HEK293 (cell line): Measurements from ENCODE around the gene PLAC1.

Source experiments
- CTCF ChIA-PET: fragments of 350-600 bp; formaldehyde crosslinking; extraction: SDS; loops from one replicate; lab custom pipeline; 2021; ENCODE audit warnings: antibody characterized with exemption; lab: Yijun Ruan, JAX
- POLR2A ChIA-PET: fragments of 300-600 bp; formaldehyde crosslinking; extraction: SDS; loops from one replicate; lab custom pipeline; 2020; ENCODE audit warnings: antibody characterized with exemption, inconsistent platforms; lab: Yijun Ruan, JAX
- H3K27ac ChIP-seq: fragments of 200-500 bp; sonication (Bioruptor generic); 2 replicates; pipeline ENCODE4 v1.5.1; 2014; ENCODE audit warnings: low read depth, low read length, control low read depth, inconsistent platforms; ENCODE audit errors: extremely low read depth
- H3K36me3 ChIP-seq, 2 experiments: fragments of 200-500 bp in 1 of 2; sonication (Bioruptor generic) in 1 of 2; 1 replicate in 1 of 2; 2 replicates in 1 of 2; pipeline ENCODE4 v1.5.1; 2014 to 2017; ENCODE audit warnings: inconsistent platforms in 2 of 2, low read length in 2 of 2; ENCODE audit not compliant: control insufficient read depth in 2 of 2, insufficient read depth in 1 of 2
- H3K4me1 ChIP-seq: fragments of 200-500 bp; sonication (Bioruptor generic); 2 replicates; pipeline ENCODE4 v1.5.1; 2014; ENCODE audit warnings: mild to moderate bottlenecking, low read length, inconsistent platforms; ENCODE audit not compliant: control insufficient read depth, insufficient read depth
- H3K4me3 ChIP-seq: 2 replicates; pipeline ENCODE4 v1.5.1; 2011; ENCODE audit warnings: low read depth, mild to moderate bottlenecking, control low read depth, low read length, moderate library complexity
- H3K9me3 ChIP-seq: fragments of 200-500 bp; sonication (Bioruptor generic); 2 replicates; pipeline ENCODE4 v1.5.1; 2014; ENCODE audit warnings: low read depth, low read length, inconsistent platforms; ENCODE audit not compliant: control insufficient read depth, insufficient read depth
- INSM2 ChIP-seq: fragments of 450-650 bp; formaldehyde crosslinking; IDR thresholded peaks from 2 replicates; pipeline ENCODE4 v1.5.1; 2016; ENCODE audit warnings: missing biosample characterization, missing genetic modification characterization
- KLF8 ChIP-seq: fragments of 450-650 bp; formaldehyde crosslinking; IDR thresholded peaks from 2 replicates; pipeline ENCODE4 v1.5.1; 2016; ENCODE audit warnings: missing biosample characterization, missing genetic modification characterization
- SP2 ChIP-seq: fragments of 450-650 bp; formaldehyde crosslinking; IDR thresholded peaks from 2 replicates; pipeline ENCODE4 v1.5.1; 2016; ENCODE audit warnings: missing biosample characterization, missing genetic modification characterization
- YY2 ChIP-seq: fragments of 450-650 bp; formaldehyde crosslinking; IDR thresholded peaks from 2 replicates; pipeline ENCODE4 v1.5.1; 2016; ENCODE audit warnings: missing biosample characterization, missing genetic modification characterization
- ZBTB6 ChIP-seq: fragments of 450-650 bp; formaldehyde crosslinking; IDR thresholded peaks from 2 replicates; pipeline ENCODE4 v1.5.1; 2017; ENCODE audit warnings: missing biosample characterization, missing genetic modification characterization
- ZBTB7A ChIP-seq: fragments of 450-650 bp; formaldehyde crosslinking; IDR thresholded peaks from 2 replicates; pipeline ENCODE4 v1.5.1; 2016; ENCODE audit warnings: low read depth, missing biosample characterization, missing genetic modification characterization
- ZNF23 ChIP-seq: fragments of 450-650 bp; formaldehyde crosslinking; IDR thresholded peaks from 2 replicates; pipeline ENCODE4 v1.5.1; 2016; ENCODE audit warnings: missing biosample characterization, missing genetic modification characterization, borderline replicate concordance
- ZNF513 ChIP-seq: fragments of 450-650 bp; IDR thresholded peaks from 2 replicates; pipeline ENCODE4 v1.5.1; 2018; ENCODE audit warnings: missing biosample characterization, missing genetic modification characterization
- ZNF518A ChIP-seq: fragments of 450-650 bp; formaldehyde crosslinking; conservative IDR thresholded peaks from 2 replicates; pipeline ENCODE4 v1.5.1; 2016; ENCODE audit warnings: low read depth, missing biosample characterization, missing genetic modification characterization
- ZNF549 ChIP-seq: fragments of 450-650 bp; IDR thresholded peaks from 2 replicates; pipeline ENCODE4 v1.5.1; 2018; ENCODE audit warnings: missing biosample characterization, missing genetic modification characterization, mild to moderate bottlenecking, inconsistent platforms, moderate library complexity
- ZNF560 ChIP-seq: fragments of 450-650 bp; formaldehyde crosslinking; IDR thresholded peaks from 2 replicates; pipeline ENCODE4 v1.5.1; 2017; ENCODE audit warnings: missing biosample characterization, missing genetic modification characterization, borderline replicate concordance
- ZNF585B ChIP-seq: fragments of 450-650 bp; formaldehyde crosslinking; IDR thresholded peaks from 2 replicates; pipeline ENCODE4 v1.5.1; 2016; ENCODE audit warnings: missing biosample characterization, missing genetic modification characterization
- ZNF600 ChIP-seq: fragments of 450-650 bp; formaldehyde crosslinking; IDR thresholded peaks from 2 replicates; pipeline ENCODE4 v1.5.1; 2016; ENCODE audit warnings: missing biosample characterization, missing genetic modification characterization
- ZNF624 ChIP-seq: fragments of 450-650 bp; formaldehyde crosslinking; IDR thresholded peaks from 2 replicates; pipeline ENCODE4 v1.5.1; 2017; ENCODE audit warnings: missing biosample characterization, missing genetic modification characterization
- ZNF658 ChIP-seq: fragments of 450-650 bp; formaldehyde crosslinking; IDR thresholded peaks from 2 replicates; pipeline ENCODE4; 2016; ENCODE audit warnings: missing biosample characterization, missing genetic modification characterization
- ZNF747 ChIP-seq: fragments of 450-650 bp; formaldehyde crosslinking; IDR thresholded peaks from 2 replicates; pipeline ENCODE4 v1.5.1; 2016; ENCODE audit warnings: missing biosample characterization, missing genetic modification characterization
- ZNF785 ChIP-seq: fragments of 450-650 bp; formaldehyde crosslinking; IDR thresholded peaks from 2 replicates; pipeline ENCODE4 v1.5.1; 2016; ENCODE audit warnings: missing biosample characterization, missing genetic modification characterization

Gene PLAC1

GRCh38 chrX:134546187-134546586 is 112.1 kb downstream of the PLAC1 start:
- Histone ChIP-seq H3K4me3 (no peak overlapping the region), H3K4me1 (peaks cover 16% of the 10 kb centered on the region), H3K36me3 (peaks cover 0 to 16% of the 10 kb centered on the region in 2 experiments; a peak in 1 of 3 replicates), H3K9me3 (no peaks in the 10 kb centered on the region), H3K27ac (no peak overlapping the region)
- POLR2A ChIA-PET: no interaction called here
- CTCF ChIA-PET: no interaction called here
- TF ChIP-seq ZNF518A (tag by site-specific recombination): no peak
- TF ChIP-seq KLF8 (tag by site-specific recombination): no peak
- no peak for TF ChIP-seq INSM2 (tag by site-specific recombination)
- TF ChIP-seq ZNF747 (tag by site-specific recombination): no peak
- no peak for TF ChIP-seq ZNF600 (tag by site-specific recombination)
- no peak for TF ChIP-seq ZBTB6
- no peak for TF ChIP-seq YY2 (tag by site-specific recombination)
- TF ChIP-seq ZBTB7A: no peak
- no peak for TF ChIP-seq ZNF585B (tag by site-specific recombination)

GRCh38 chrX:134545510-134545909 is 112.8 kb downstream of the PLAC1 start:
- no peak overlapping the region for H3K4me3 ChIP-seq

More at GRCh38 chrX:134545510-134545909, 112.8 kb downstream of the PLAC1 start:
- Histone ChIP-seq H3K27ac (no peak overlapping the region), H3K9me3 (no peaks in the 10 kb centered on the region), H3K4me1 (peaks cover 16% of the 10 kb centered on the region), H3K36me3 (peaks cover 0 to 16% of the 10 kb centered on the region in 2 experiments; a peak in 1 of 3 replicates)
- CTCF ChIA-PET: no interaction called here
- POLR2A ChIA-PET: no interaction called here
- TF ChIP-seq ZNF624 (tag by site-specific recombination): no peak
- no peak for TF ChIP-seq ZBTB6
- no peak for TF ChIP-seq ZNF658
- TF ChIP-seq ZNF549 (tag by site-specific recombination): no peak
- TF ChIP-seq YY2 (tag by site-specific recombination): no peak
- no peak for TF ChIP-seq ZNF560 (tag by site-specific recombination)
- no peak for TF ChIP-seq ZNF513
- no peak for TF ChIP-seq SP2 (tag by site-specific recombination)
- TF ChIP-seq INSM2 (tag by site-specific recombination): no peak
- TF ChIP-seq ZNF785: no peak
- TF ChIP-seq ZNF23 (tag by site-specific recombination): no peak
